Measurements from ENCODE around the gene CEBPA.
A peak's percentile ranks its signal among the peaks of the same experiment; 100 is the strongest.
"Not testable (repeated sequence)": the region's sequence is repeated elsewhere in the genome, so short reads cannot be mapped to it uniquely, and the experiment has no call there.

The CEBPA gene

GRCh38 chr19:33297401-33298145, 4.8 kb downstream of the CEBPA start:
- DNase-seq (ENCODE audit: low read depth), result no peak
- no peak overlapping the region for H3K4me3 ChIP-seq (ENCODE audit: control insufficient read depth, low read depth, low read length)
- TF ChIP-seq CTCF (conservative IDR thresholded peaks at IDR 0.05; ENCODE audit: control insufficient read depth, insufficient read depth, low read depth, low read length), result no peak

- TF ChIP-seq CTCF (conservative IDR thresholded peaks at IDR 0.05; ENCODE audit: control insufficient read depth, insufficient read depth, low read depth, low read length), result no peak
- DNase-seq (ENCODE audit: low read depth), result peak; percentile 28
- no peak overlapping the region for H3K4me3 ChIP-seq (ENCODE audit: control insufficient read depth, low read depth, low read length)
Observed at GRCh38 chr19:33296488-33296971, 5.8 kb downstream of the CEBPA start.

GRCh38 chr19:33295621-33296487, 6.5 kb downstream of the CEBPA start:
- DNase-seq (ENCODE audit: low read depth), result no peak
- H3K4me3 ChIP-seq (ENCODE audit: control insufficient read depth, low read depth, low read length), result no peak overlapping the region
- no peak for TF ChIP-seq CTCF (conservative IDR thresholded peaks at IDR 0.05; ENCODE audit: control insufficient read depth, insufficient read depth, low read depth, low read length)

- H3K4me3 ChIP-seq (ENCODE audit: control insufficient read depth, low read depth, low read length); DNase-seq (ENCODE audit: low read depth): not testable (repeated sequence)
Observed at GRCh38 chr19:33295046-33295445, 7.3 kb downstream of the CEBPA start.

GRCh38 chr19:33294058-33294798, 8.1 kb downstream of the CEBPA start:
- no peak for TF ChIP-seq CTCF (conservative IDR thresholded peaks at IDR 0.05; ENCODE audit: control insufficient read depth, insufficient read depth, low read depth, low read length)
- H3K4me3 ChIP-seq (ENCODE audit: control insufficient read depth, low read depth, low read length), result no peak overlapping the region
- no peak for DNase-seq (ENCODE audit: low read depth)

- DNase-seq (ENCODE audit: low read depth), result peak; percentile 85
- TF ChIP-seq CTCF (conservative IDR thresholded peaks at IDR 0.05; ENCODE audit: control insufficient read depth, insufficient read depth, low read depth, low read length), result no peak
- no peak overlapping the region for H3K4me3 ChIP-seq (ENCODE audit: control insufficient read depth, low read depth, low read length)
Observed at GRCh38 chr19:33293255-33294057, 8.9 kb downstream of the CEBPA start.

Measured in fibroblast of mammary gland (primary cell).